Mesendoderm (in vitro differentiated cells): ENCODE data around the gene IGF2R.

Experiments
- DNase-seq: peaks from one replicate; pipeline ENCODE4 v3.0.0; 2013
- H2AK5ac ChIP-seq: 2 replicates; pipeline ENCODE4 v1.6.1; 2013; ENCODE audit warnings: low read length, inconsistent platforms
- H2BK120ac ChIP-seq: 2 replicates; pipeline ENCODE4 v1.6.1; 2013; ENCODE audit warnings: low read depth, mild to moderate bottlenecking, low read length, moderate library complexity, mixed read lengths
- H2BK15ac ChIP-seq: replicated peaks from 2 replicates; pipeline ENCODE4 v1.6.1; 2013; ENCODE audit warnings: low read depth, mild to moderate bottlenecking, moderate library complexity
- H2BK5ac ChIP-seq: 2 replicates; pipeline ENCODE4 v1.6.1; 2013; ENCODE audit warnings: low read length, inconsistent platforms
- H3K18ac ChIP-seq: 2 replicates; pipeline ENCODE4 v1.6.1; 2013; ENCODE audit warnings: mild to moderate bottlenecking, low read length, mixed read lengths
- H3K23ac ChIP-seq: one replicate; pipeline ENCODE4 v1.6.1; 2013; ENCODE audit warnings: low read length
- H3K27ac ChIP-seq: 2 replicates; pipeline ENCODE4 v1.5.1; 2013; ENCODE audit warnings: low read depth, mild to moderate bottlenecking, inconsistent platforms, low read length, moderate library complexity
- H3K27me3 ChIP-seq: 2 replicates; pipeline ENCODE4 v1.6.1; 2013; ENCODE audit warnings: low read length, control low read depth, mild to moderate bottlenecking, inconsistent platforms; ENCODE audit not compliant: insufficient read depth, poor library complexity
- H3K36me3 ChIP-seq: 2 replicates; pipeline ENCODE4 v1.6.1; 2013; ENCODE audit warnings: low read length, inconsistent platforms; ENCODE audit not compliant: control insufficient read depth, insufficient read depth
- H3K4ac ChIP-seq: one replicate; pipeline ENCODE4 v1.6.1; 2013; ENCODE audit warnings: low read depth, mild to moderate bottlenecking, low read length, moderate library complexity
- H3K4me1 ChIP-seq: 2 replicates; pipeline ENCODE4 v1.6.1; 2013; ENCODE audit warnings: low read depth, low read length, inconsistent platforms; ENCODE audit not compliant: control insufficient read depth
- H3K4me2 ChIP-seq: 2 replicates; pipeline ENCODE4 v1.6.1; 2013; ENCODE audit warnings: low read length
- H3K4me3 ChIP-seq: 2 replicates; pipeline ENCODE4 v1.5.1; 2013; ENCODE audit warnings: mild to moderate bottlenecking, low read length
- H3K56ac ChIP-seq: one replicate; pipeline ENCODE4 v1.6.1; 2013; ENCODE audit warnings: low read length
- H3K79me1 ChIP-seq: 2 replicates; pipeline ENCODE4 v1.6.1; 2013; ENCODE audit warnings: low read length, inconsistent platforms
- H3K79me2 ChIP-seq: 2 replicates; pipeline ENCODE4 v1.6.1; 2013; ENCODE audit warnings: mild to moderate bottlenecking, low read length; ENCODE audit not compliant: control insufficient read depth, insufficient read depth
- H3K9ac ChIP-seq: 2 replicates; pipeline ENCODE4 v1.6.1; 2013; ENCODE audit warnings: low read length, inconsistent platforms
- H4K5ac ChIP-seq: one replicate; pipeline ENCODE4 v1.6.1; 2013; ENCODE audit warnings: low read length
- H4K8ac ChIP-seq: one replicate; pipeline ENCODE4 v1.6.1; 2013; ENCODE audit warnings: low read depth, mild to moderate bottlenecking, control low read depth, low read length, moderate library complexity
- WGBS: extraction: QIAGEN DNeasy Blood & Tissue Kit; methylation state at CpG from one replicate; pipeline ENCODE4 v1.1.7; 2013; ENCODE audit warnings: low lambda C conversion rate, missing lambda C conversion rate; ENCODE audit not compliant: insufficient coverage; ENCODE audit errors: extremely low coverage; 5-methylcytosine and 5-hydroxymethylcytosine counted together

IGF2R gene

DNA sequence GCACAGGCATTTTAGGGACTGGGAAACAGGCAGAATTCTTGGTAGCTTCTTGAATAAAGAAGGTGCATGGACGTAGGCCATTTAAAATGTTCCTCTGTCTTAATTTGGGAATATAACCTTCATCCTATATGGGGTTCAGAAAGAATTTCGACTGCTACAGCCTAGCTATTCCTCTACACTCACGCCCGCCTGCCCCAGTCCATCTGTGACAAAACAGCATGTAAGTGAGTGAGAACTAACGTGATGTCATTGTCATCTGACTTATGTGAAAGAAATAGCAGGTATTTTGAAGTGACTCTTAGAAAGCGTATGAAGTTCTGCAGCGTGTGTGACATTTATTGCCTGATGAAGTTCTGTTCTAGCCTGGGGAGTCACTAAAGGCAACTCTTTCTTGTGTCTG lies 100.6 kb downstream of the IGF2R start:
- Histone ChIP-seq H3K4ac (no peak overlapping the region), H3K36me3 (peaks cover 27% of the 10 kb centered on the region), H3K79me1 (peaks cover 2% of the 10 kb centered on the region), H3K4me1 (no peaks in the 10 kb centered on the region), H3K4me2 (no peak overlapping the region), H3K23ac (no peak overlapping the region), H2AK5ac (no peak overlapping the region), H3K56ac (no peak overlapping the region), H2BK120ac (no peak overlapping the region), H3K4me3 (no peak overlapping the region), H3K18ac (no peak overlapping the region), H3K27me3 (no peaks in the 10 kb centered on the region), H4K8ac (no peak overlapping the region), H3K9ac (no peak overlapping the region), H2BK5ac (no peak overlapping the region), H3K79me2 (no peaks in the 10 kb centered on the region), H4K5ac (no peak overlapping the region), H2BK15ac (no peak overlapping the region), H3K27ac (no peak overlapping the region)
- DNase-seq, result no peak
- no CpG with 5 or more reads among the region's 7 CpGs for WGBS

DNA sequence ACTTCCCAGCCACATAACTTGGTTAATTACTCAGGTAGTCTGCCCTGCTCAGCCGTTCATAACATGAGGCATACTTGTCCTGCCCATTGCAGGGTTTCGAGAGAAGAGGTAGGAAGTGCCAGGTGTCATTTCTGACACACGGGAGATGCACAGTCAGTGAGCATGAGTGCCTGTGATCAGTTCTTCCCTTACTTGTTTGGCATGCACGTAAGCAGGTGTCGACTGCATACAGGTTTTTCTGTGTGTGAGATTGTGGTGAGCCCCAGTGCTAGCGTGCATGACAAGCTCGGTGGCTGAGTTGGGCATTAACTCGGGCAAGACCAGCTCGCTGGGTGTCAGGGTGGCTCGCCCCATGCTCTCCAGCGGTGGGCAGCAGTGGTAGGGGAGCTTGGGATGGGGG lies 101.5 kb downstream of the IGF2R start:
- H2BK120ac ChIP-seq, result no peak overlapping the region
- peaks cover 25% of the 10 kb centered on the region for H3K36me3 ChIP-seq
- no peak overlapping the region for H3K18ac ChIP-seq
- no peaks in the 10 kb centered on the region for H3K27me3 ChIP-seq
- WGBS, result no CpG with 5 or more reads among the region's 11 CpGs
- no peaks in the 10 kb centered on the region for H3K4me1 ChIP-seq
- H2BK15ac ChIP-seq, result no peak overlapping the region
- no peak overlapping the region for H3K56ac ChIP-seq
- H3K27ac ChIP-seq, result no peak overlapping the region
- no peak overlapping the region for H4K5ac ChIP-seq
- H3K9ac ChIP-seq, result no peak overlapping the region
- H3K4ac ChIP-seq, result no peak overlapping the region
- no peaks in the 10 kb centered on the region for H3K79me2 ChIP-seq
- no peak overlapping the region for H3K23ac ChIP-seq
- H2BK5ac ChIP-seq, result no peak overlapping the region
- no peak overlapping the region for H3K4me3 ChIP-seq
- no peak overlapping the region for H3K4me2 ChIP-seq
- no peak for DNase-seq
- no peak overlapping the region for H2AK5ac ChIP-seq
- H3K79me1 ChIP-seq, result peaks cover 2% of the 10 kb centered on the region
- no peak overlapping the region for H4K8ac ChIP-seq

DNA sequence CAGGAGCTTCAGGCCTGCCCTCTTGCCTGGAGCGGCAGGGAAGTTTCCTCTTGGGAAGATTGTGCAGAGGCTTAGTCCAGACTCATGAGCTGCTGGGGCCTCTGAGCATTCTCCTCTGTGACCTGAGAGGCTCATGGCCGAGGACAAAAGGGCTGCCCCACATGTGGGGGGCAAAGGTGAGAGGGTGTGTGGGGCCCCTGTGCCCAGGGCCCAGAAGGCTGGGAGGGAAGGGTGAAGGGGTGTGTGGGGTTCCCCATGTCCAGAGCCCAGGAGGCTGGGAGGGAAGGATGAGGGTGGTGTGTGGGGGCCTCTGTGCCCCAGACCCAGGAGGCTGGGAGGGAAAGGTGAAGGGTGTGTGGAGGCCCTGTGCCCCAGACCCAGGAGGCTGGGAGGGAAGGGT lies 101.9 kb downstream of the IGF2R start:
- Histone ChIP-seq H2AK5ac (no peak overlapping the region), H2BK5ac (no peak overlapping the region), H3K4me1 (no peaks in the 10 kb centered on the region), H3K18ac (no peak overlapping the region), H3K36me3 (peaks cover 26% of the 10 kb centered on the region), H2BK15ac (no peak overlapping the region), H3K4ac (no peak overlapping the region), H3K23ac (no peak overlapping the region), H4K5ac (no peak overlapping the region), H3K9ac (no peak overlapping the region), H4K8ac (no peak overlapping the region), H3K79me1 (peaks cover 2% of the 10 kb centered on the region), H3K4me2 (no peak overlapping the region), H2BK120ac (no peak overlapping the region), H3K4me3 (no peak overlapping the region), H3K79me2 (no peaks in the 10 kb centered on the region), H3K27ac (no peak overlapping the region), H3K27me3 (no peaks in the 10 kb centered on the region), H3K56ac (no peak overlapping the region)
- no CpG with 5 or more reads among the region's 2 CpGs for WGBS
- no peak for DNase-seq

DNA sequence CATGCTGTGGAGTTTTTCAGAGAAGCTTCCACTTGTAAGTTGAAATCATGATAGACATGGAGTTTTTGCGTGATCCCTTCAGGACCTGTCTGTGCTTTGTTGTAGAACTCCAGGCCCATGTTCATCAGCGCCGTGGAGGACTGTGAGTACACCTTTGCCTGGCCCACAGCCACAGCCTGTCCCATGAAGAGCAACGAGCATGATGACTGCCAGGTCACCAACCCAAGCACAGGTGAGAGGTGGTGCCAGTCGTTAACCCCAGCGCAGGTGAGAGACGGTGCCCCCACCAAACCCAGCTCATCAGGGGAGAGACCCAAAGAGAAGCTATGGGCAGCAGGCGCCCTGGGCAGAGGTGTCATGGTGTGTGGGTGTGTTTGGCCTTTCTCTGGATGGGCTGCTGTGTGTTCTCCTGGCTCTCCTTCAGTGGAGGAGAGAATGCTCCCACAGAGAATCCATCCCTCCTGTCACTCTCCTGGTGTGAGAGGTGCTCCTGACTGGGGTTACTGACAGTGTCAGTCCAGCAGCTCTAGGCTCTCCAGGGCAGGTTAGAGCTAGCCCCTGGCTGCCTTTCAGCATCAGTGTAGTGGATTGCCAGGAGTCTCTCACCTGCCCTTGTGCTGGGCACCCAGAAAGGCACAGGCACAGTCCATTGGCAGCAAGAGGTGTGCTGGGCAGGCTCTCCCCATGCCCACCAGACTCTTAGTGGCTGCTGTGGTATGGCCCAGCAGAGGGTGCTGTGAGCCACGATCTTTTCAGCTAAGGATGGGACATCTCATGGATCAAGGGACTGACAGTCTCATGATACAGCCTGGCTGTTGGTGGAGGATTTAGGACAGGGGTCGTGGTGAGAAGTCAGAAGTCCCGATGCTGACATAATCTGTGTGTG lies 103.2 kb downstream of the IGF2R start:
- peak; percentile 32 for DNase-seq
- H3K4me1 ChIP-seq, result no peaks in the 10 kb centered on the region
- no CpG with 5 or more reads among the region's 11 CpGs for WGBS
- H3K18ac ChIP-seq, result no peak overlapping the region
- no peak overlapping the region for H3K56ac ChIP-seq
- H2BK5ac ChIP-seq, result no peak overlapping the region
- H3K4me3 ChIP-seq, result no peak overlapping the region
- no peaks in the 10 kb centered on the region for H3K27me3 ChIP-seq
- H3K36me3 ChIP-seq, result peaks cover 28% of the 10 kb centered on the region
- no peak overlapping the region for H3K23ac ChIP-seq
- no peak overlapping the region for H3K4ac ChIP-seq
- H4K5ac ChIP-seq, result no peak overlapping the region
- no peak overlapping the region for H4K8ac ChIP-seq
- H3K27ac ChIP-seq, result no peak overlapping the region
- no peak overlapping the region for H2BK120ac ChIP-seq
- no peaks in the 10 kb centered on the region for H3K79me1 ChIP-seq
- no peak overlapping the region for H2AK5ac ChIP-seq
- H3K4me2 ChIP-seq, result no peak overlapping the region
- H3K79me2 ChIP-seq, result no peaks in the 10 kb centered on the region
- H2BK15ac ChIP-seq, result no peak overlapping the region
- H3K9ac ChIP-seq, result no peak overlapping the region

DNA sequence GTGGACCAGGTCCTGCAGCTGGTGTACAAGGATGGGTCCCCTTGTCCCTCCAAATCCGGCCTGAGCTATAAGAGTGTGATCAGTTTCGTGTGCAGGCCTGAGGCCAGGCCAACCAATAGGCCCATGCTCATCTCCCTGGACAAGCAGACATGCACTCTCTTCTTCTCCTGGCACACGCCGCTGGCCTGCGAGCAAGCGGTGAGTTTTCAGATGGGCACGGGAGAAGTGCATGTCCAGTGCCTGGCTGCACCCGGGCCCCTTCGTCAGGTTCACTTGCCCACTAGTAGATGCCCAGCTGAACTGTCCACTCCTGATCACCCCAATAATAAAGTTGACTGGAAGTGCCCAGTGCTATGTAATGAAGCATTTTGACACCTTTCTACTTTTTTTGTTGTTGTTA lies 104.4 kb downstream of the IGF2R start:
- no peak overlapping the region for H4K8ac ChIP-seq
- H3K23ac ChIP-seq, result no peak overlapping the region
- no peak overlapping the region for H3K9ac ChIP-seq
- no peak for DNase-seq
- H3K36me3 ChIP-seq, result peaks cover 31% of the 10 kb centered on the region
- H2BK120ac ChIP-seq, result no peak overlapping the region
- WGBS, result no CpG with 5 or more reads among the region's 9 CpGs
- H2BK5ac ChIP-seq, result no peak overlapping the region
- no peak overlapping the region for H3K4ac ChIP-seq
- no peaks in the 10 kb centered on the region for H3K27me3 ChIP-seq
- H3K79me1 ChIP-seq, result no peaks in the 10 kb centered on the region
- H3K27ac ChIP-seq, result no peak overlapping the region
- H2AK5ac ChIP-seq, result no peak overlapping the region
- H2BK15ac ChIP-seq, result no peak overlapping the region
- H3K18ac ChIP-seq, result no peak overlapping the region
- H3K4me2 ChIP-seq, result no peak overlapping the region
- no peaks in the 10 kb centered on the region for H3K79me2 ChIP-seq
- no peak overlapping the region for H3K56ac ChIP-seq
- no peak overlapping the region for H3K4me3 ChIP-seq
- H3K4me1 ChIP-seq, result no peaks in the 10 kb centered on the region
- no peak overlapping the region for H4K5ac ChIP-seq

DNA sequence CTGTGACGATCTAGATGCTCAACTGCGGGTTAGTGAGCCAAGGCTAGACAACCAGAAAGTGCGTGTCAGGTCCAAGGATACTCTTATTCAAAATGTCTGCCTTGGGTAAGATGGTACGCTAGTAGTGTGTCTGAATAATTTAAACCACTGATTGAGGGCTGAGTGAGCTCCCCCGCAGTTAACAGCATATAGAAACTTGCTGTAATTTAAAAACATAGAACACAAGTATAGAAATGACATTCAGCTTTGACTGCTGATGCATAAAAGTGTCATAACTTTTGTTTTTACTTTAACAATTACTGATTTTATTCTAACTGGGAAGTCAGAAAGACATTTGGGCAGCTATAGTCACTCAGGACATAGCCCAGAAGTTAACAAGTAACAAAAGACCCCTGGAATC lies 107.1 kb downstream of the IGF2R start:
- H2AK5ac ChIP-seq, result no peak overlapping the region
- no peak overlapping the region for H4K5ac ChIP-seq
- no peak overlapping the region for H2BK15ac ChIP-seq
- WGBS, result no CpG with 5 or more reads among the region's 5 CpGs
- H4K8ac ChIP-seq, result no peak overlapping the region
- H3K79me2 ChIP-seq, result no peaks in the 10 kb centered on the region
- H3K27me3 ChIP-seq, result no peaks in the 10 kb centered on the region
- H3K4ac ChIP-seq, result no peak overlapping the region
- no peak overlapping the region for H3K4me2 ChIP-seq
- H3K23ac ChIP-seq, result no peak overlapping the region
- H2BK120ac ChIP-seq, result no peak overlapping the region
- H3K9ac ChIP-seq, result no peak overlapping the region
- H3K56ac ChIP-seq, result no peak overlapping the region
- no peak overlapping the region for H3K4me3 ChIP-seq
- H3K36me3 ChIP-seq, result peaks cover 26% of the 10 kb centered on the region
- no peak for DNase-seq
- no peaks in the 10 kb centered on the region for H3K4me1 ChIP-seq
- H3K27ac ChIP-seq, result no peak overlapping the region
- H3K79me1 ChIP-seq, result no peaks in the 10 kb centered on the region
- H2BK5ac ChIP-seq, result no peak overlapping the region
- H3K18ac ChIP-seq, result no peak overlapping the region
